K562 (cell line): ENCODE measurements around the gene IL1RAPL2. TPM values are rescaled to one million over a fixed set of nuclear protein-coding genes. Genes with fewer than 3 reads are reported as not detected.

Source experiments
- ATAC-seq: fragments of 200-7000 bp; cut with Tn5 transposase; 3 replicates; pipeline ENCODE4 v1.9.1; 2020; ENCODE audit warnings: moderate library complexity
- BruUV-seq: library from RNA; stranded (reverse); fragments of 400-500 nt; replicated peaks from 2 replicates; lab custom pipeline; 2021; lab: Mats Ljungman, UMichigan
- CTCF ChIA-PET: fragments of 300-600 bp; formaldehyde crosslinking; extraction: SDS; loops from one replicate; lab custom pipeline; 2021; ENCODE audit warnings: low intra/inter-chr PET ratio; lab: Yijun Ruan, JAX
- POLR2A ChIA-PET: fragments of 300-600, 350-650 bp; sonication (Branson Sonifier 250); formaldehyde crosslinking; extraction: SDS; loops from one replicate; lab custom pipeline; 2021; ENCODE audit warnings: antibody characterized with exemption, inconsistent platforms; lab: Yijun Ruan, JAX
- DNase-seq, 4 experiments: peaks; one replicate each; pipeline versions ENCODE4 v3.0.0 to v3.0.0-alpha.2; 2011 to 2018; ENCODE audit warnings: low spot score in 3 of 4, mixed read lengths in 3 of 4; ENCODE audit errors: extremely low read depth in 1 of 4
- FAIRE-seq: peaks from 2 replicates; lab custom pipeline; 2011; peaks lifted over from hg19 to GRCh38; lab: Jason Lieb, UNC
- H2AFZ ChIP-seq: 2 replicates; pipeline ENCODE4 v1.6.0; 2011; ENCODE audit warnings: low read depth, low read length, control low read depth, inconsistent platforms
- H3K27ac ChIP-seq: fragments of 200-600 bp; 3 replicates; pipeline ENCODE4 v1.8.0; 2011; ENCODE audit warnings: low read depth, mild to moderate bottlenecking, control low read depth, inconsistent platforms, low read length, moderate library complexity, mixed read lengths; ENCODE audit errors: extremely low read depth
- H3K27me3 ChIP-seq, 2 experiments: fragments of 300-600 bp in 1 of 2; 2 replicates in 1 of 2; 3 replicates in 1 of 2; pipeline versions ENCODE4 v1.6.0 to v1.8.0; 2011; ENCODE audit warnings: inconsistent platforms in 2 of 2, low read length in 2 of 2, mild to moderate bottlenecking in 1 of 2, mixed read lengths in 1 of 2, moderate library complexity in 1 of 2; ENCODE audit not compliant: control insufficient read depth in 2 of 2, insufficient read depth in 2 of 2
- H3K36me3 ChIP-seq: fragments of 300-600 bp; 3 replicates; pipeline ENCODE4 v1.8.0; 2011; ENCODE audit warnings: mild to moderate bottlenecking, low read length, inconsistent platforms; ENCODE audit not compliant: control insufficient read depth, insufficient read depth
- H3K4me1 ChIP-seq, 2 experiments: fragments of 200-600 bp in 1 of 2; replicated peaks in 1 of 2; 2 replicates in 1 of 2; 3 replicates in 1 of 2; pipeline versions ENCODE4 v1.5.1 to v1.8.0; 2011; ENCODE audit warnings: inconsistent platforms in 2 of 2, low read length in 2 of 2, mild to moderate bottlenecking in 1 of 2, mixed read lengths in 1 of 2, moderate library complexity in 1 of 2; ENCODE audit not compliant: control insufficient read depth in 2 of 2, insufficient read depth in 2 of 2
- H3K4me2 ChIP-seq: 2 replicates; pipeline ENCODE4 v1.6.1; 2011; ENCODE audit warnings: low read length, control low read depth, inconsistent platforms, mixed read lengths; ENCODE audit not compliant: insufficient read depth
- H3K4me3 ChIP-seq: fragments of 200-600 bp; sonication (generic), shearing (Covaris generic); 2 replicates; pipeline ENCODE4 v1.5.1; 2016; ENCODE audit warnings: control low read depth, inconsistent platforms
- H3K79me2 ChIP-seq: fragments of 200-600 bp; 3 replicates; pipeline ENCODE4 v1.8.0; 2011; ENCODE audit warnings: low read length, inconsistent platforms; ENCODE audit not compliant: control insufficient read depth, insufficient read depth
- H3K9ac ChIP-seq, 2 experiments: 2 replicates each; pipeline versions ENCODE4 v1.6.0 to v1.6.1; 2011; ENCODE audit warnings: low read depth in 2 of 2, low read length in 2 of 2, control low read depth in 1 of 2, inconsistent platforms in 1 of 2, mild to moderate bottlenecking in 1 of 2, mixed read lengths in 1 of 2; ENCODE audit not compliant: insufficient read depth in 1 of 2
- H3K9me1 ChIP-seq: one replicate; pipeline ENCODE4 v1.6.0; 2011; ENCODE audit warnings: inconsistent platforms, mild to moderate bottlenecking, low read length, moderate library complexity; ENCODE audit not compliant: control insufficient read depth, insufficient read depth
- H3K9me3 ChIP-seq: replicated peaks from 2 replicates; pipeline ENCODE4 v1.5.1; 2011; ENCODE audit warnings: low read depth, low read length, inconsistent platforms; ENCODE audit not compliant: control insufficient read depth, insufficient read depth
- H4K20me1 ChIP-seq: replicated peaks from 2 replicates; pipeline ENCODE4 v1.6.1; 2011; ENCODE audit warnings: low read length, inconsistent platforms, mixed read lengths; ENCODE audit not compliant: control insufficient read depth, insufficient read depth
- C11orf30 ChIP-seq: fragments of 450-650 bp; IDR thresholded peaks from 2 replicates; pipeline ENCODE4 v1.6.1; 2016; ENCODE audit warnings: low read depth, mild to moderate bottlenecking
- CBX1 ChIP-seq: sonication (generic); IDR thresholded peaks from 2 replicates; pipeline ENCODE4 v1.6.1; 2016; ENCODE audit warnings: antibody characterized with exemption, low read depth, mild to moderate bottlenecking
- CXXC5 ChIP-seq: fragments of 250-450 bp; sonication (Bioruptor Pico); IDR thresholded peaks from 2 replicates; pipeline ENCODE4 v1.8.0; 2022; ENCODE audit warnings: inconsistent platforms, mild to moderate bottlenecking, moderate library complexity
- ESRRB ChIP-seq: fragments of 250-450 bp; sonication (Bioruptor Pico); IDR thresholded peaks from 2 replicates; pipeline ENCODE4 v1.5.0; 2020; ENCODE audit warnings: mild to moderate bottlenecking, moderate library complexity, borderline replicate concordance
- NELFE ChIP-seq: IDR thresholded peaks from 2 replicates; pipeline ENCODE4 v1.6.1; 2011; ENCODE audit warnings: mild to moderate bottlenecking; ENCODE audit not compliant: insufficient read depth, insufficient read length
- POLR2AphosphoS5 ChIP-seq: IDR thresholded peaks from 2 replicates; pipeline ENCODE4 v1.6.1; 2011; ENCODE audit warnings: mild to moderate bottlenecking, low read depth, low read length, moderate library complexity; ENCODE audit not compliant: control insufficient read depth, insufficient read depth
- RBM14 ChIP-seq: fragments of 200-400 bp; formaldehyde crosslinking; IDR thresholded peaks from 2 replicates; pipeline ENCODE4 v1.6.1; 2018; ENCODE audit warnings: low read depth, mild to moderate bottlenecking, low read length, moderate library complexity, borderline replicate concordance; ENCODE audit not compliant: insufficient read depth
- RUNX1 ChIP-seq: sonication (generic); IDR thresholded peaks from 2 replicates; pipeline ENCODE4 v1.6.1; 2016; ENCODE audit warnings: antibody characterized with exemption, low read depth
- ZFPM2 ChIP-seq: fragments of 250-450 bp; sonication (Bioruptor Pico); IDR thresholded peaks from 2 replicates; pipeline ENCODE4 v1.5.1; 2022; ENCODE audit warnings: mild to moderate bottlenecking
- ZKSCAN3 ChIP-seq: fragments of 250-450 bp; sonication (Bioruptor Pico); IDR thresholded peaks from 2 replicates; pipeline ENCODE4 v1.4.0; 2020
- WGBS: fragments of 100-300 bp; shearing (Covaris generic); methylation state at CpG from one replicate; pipeline ENCODE4 v1.1.6; 2016; ENCODE audit warnings: low coverage, mixed read lengths; ENCODE audit not compliant: insufficient coverage; ENCODE audit errors: missing lambda C conversion rate; 5-methylcytosine and 5-hydroxymethylcytosine counted together
- in situ Hi-C: fragments of 300-500 bp; cut with MboI; formaldehyde crosslinking; loops from 4 replicates; pipeline ENCODE4 v1.15.0; 2018; ENCODE audit warnings: inconsistent platforms, mixed read lengths
- intact Hi-C: fragments of 100-400 bp; cut with micrococcal nuclease; formaldehyde crosslinking; loops from 2 replicates; pipeline ENCODE4 v1.14.2; 2022
- polyA plus RNA-seq, 8 experiments: library from polyadenylated mRNA; depleted of rRNA in 4 of 8; stranded (reverse) in 5 of 8; unstranded in 3 of 8; fragments of >200 nt; fragmentation: Nextera tagmentation in 2 of 8; fragmentation: Illumina TruSeq in 1 of 8; extraction: Ambion mirVana in 2 of 8; extraction: Trizol in 1 of 8; gene quantifications; 2 replicates each; pipeline versions ENCODE4 v1.2.1 to v1.2.3, GENCODE V29; 2011 to 2014; ENCODE audit warnings: inconsistent platforms in 1 of 8, missing spikeins in 1 of 8
- total RNA-seq, 7 experiments: library from RNA; depleted of rRNA in 6 of 7; stranded (reverse); fragments of >200 nt in 6 of 7; fragmentation: Illumina TruSeq in 2 of 7; extraction: Trizol in 2 of 7; gene quantifications; 2 replicates each; pipeline versions ENCODE4 v1.2.1 to v1.2.3, GENCODE V29; 2011 to 2021; ENCODE audit warnings: low replicate concordance in 1 of 7
- TF ChIP-seq, protein P1 (sequence below): fragments of 450-650 bp; formaldehyde crosslinking; IDR thresholded peaks from 2 replicates; pipeline ENCODE4 v1.4.0; 2022; ENCODE audit warnings: mild to moderate bottlenecking, moderate library complexity
- TF ChIP-seq, protein P2 (sequence below), 2 experiments: IDR thresholded peaks; 2 replicates each; pipeline ENCODE4 v1.6.1; 2011; ENCODE audit warnings: borderline replicate concordance in 1 of 2, control low read depth in 1 of 2, low read depth in 1 of 2, low read length in 1 of 2, mild to moderate bottlenecking in 1 of 2, mixed read lengths in 1 of 2, moderate library complexity in 1 of 2; ENCODE audit not compliant: insufficient read depth in 1 of 2, insufficient read length in 1 of 2, poor library complexity in 1 of 2, severe bottlenecking in 1 of 2; ENCODE audit errors: extremely low read depth in 1 of 2
- TF ChIP-seq, protein P3 (sequence below): fragments of 200-800 bp; sonication (Bioruptor generic); IDR thresholded peaks from 2 replicates; pipeline ENCODE4 v1.6.1; 2017; ENCODE audit warnings: missing genetic modification characterization, missing compliant biosample characterization

The IL1RAPL2 gene
- total and polyA plus RNA-seq, 9 of the 15 experiments (the other 6 are each of a cell fraction or from before 2014, with no cell fraction given), result not detected

DNA sequence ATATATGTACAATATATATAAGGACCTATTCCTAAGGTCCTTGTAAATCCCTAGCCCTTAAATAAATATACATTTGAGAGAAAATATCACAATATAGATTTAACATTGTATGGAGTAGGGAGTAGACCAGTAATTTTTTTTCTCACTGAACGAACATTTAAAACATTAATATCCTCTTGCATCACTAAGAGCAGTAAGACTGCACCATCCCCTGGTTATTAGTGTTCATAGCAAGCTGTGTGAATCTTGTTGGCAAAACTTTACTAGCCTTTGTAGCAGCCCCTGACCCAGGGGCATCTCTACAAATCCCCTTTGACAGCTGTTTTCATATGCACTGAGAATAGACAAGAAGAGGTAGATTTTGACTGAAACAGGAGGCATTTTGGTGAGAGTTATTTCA lies 146.5 kb downstream of the IL1RAPL2 start:
- FAIRE-seq (no peak), DNase-seq (no peak), ATAC-seq (no peak)
- Histone ChIP-seq H3K4me3 (no peak overlapping the region), H3K9ac (no peak overlapping the region), H3K9me1 (no peaks in the 10 kb centered on the region), H3K27ac (no peak overlapping the region), H3K36me3 (no peaks in the 10 kb centered on the region), H3K4me1 (no peaks in the 10 kb centered on the region), H3K4me2 (no peak overlapping the region), H3K79me2 (no peaks in the 10 kb centered on the region), H3K9me3 (no peaks in the 10 kb centered on the region), H4K20me1 (no peaks in the 10 kb centered on the region), H2AFZ (no peak overlapping the region), H3K27me3 (no peaks in the 10 kb centered on the region)
- no CpG with 5 or more reads among the region's 1 CpG for WGBS
- BruUV-seq, result no TSS peak
- POLR2A ChIA-PET, result no interaction called here
- in situ Hi-C loops (no loop called here), intact Hi-C loops (no loop called here)
- TF ChIP-seq ESRRB (CRISPR knock-in tag), result no peak
- CTCF ChIA-PET, result no interaction called here

DNA sequence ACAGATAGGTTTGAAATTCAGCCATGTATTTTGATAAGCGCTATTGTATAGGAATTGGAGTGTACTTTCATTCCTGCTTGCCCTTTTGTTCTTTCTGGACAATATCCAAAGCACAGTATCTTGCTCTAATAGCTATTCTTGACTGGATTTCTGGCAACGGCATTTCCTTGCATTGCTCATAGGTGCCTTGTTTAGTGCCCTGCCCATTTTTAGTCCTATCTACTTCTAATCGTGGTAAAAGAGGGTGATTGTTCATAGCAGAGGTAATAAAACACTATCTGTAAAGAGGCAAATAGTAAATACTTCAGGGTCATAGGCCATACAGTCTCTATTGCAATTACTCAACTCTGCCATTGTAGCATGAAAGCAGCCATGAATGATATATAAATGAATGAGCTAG lies 155.9 kb downstream of the IL1RAPL2 start:
- Histone ChIP-seq H3K27me3 (no peaks in the 10 kb centered on the region), H3K27ac (no peak overlapping the region), H3K79me2 (no peaks in the 10 kb centered on the region), H3K4me1 (no peaks in the 10 kb centered on the region), H4K20me1 (no peaks in the 10 kb centered on the region), H3K9me3 (no peaks in the 10 kb centered on the region), H3K9ac (no peak overlapping the region), H3K9me1 (no peaks in the 10 kb centered on the region), H2AFZ (no peak overlapping the region), H3K4me2 (no peak overlapping the region), H3K36me3 (no peaks in the 10 kb centered on the region), H3K4me3 (no peak overlapping the region)
- in situ Hi-C loops (no loop called here), intact Hi-C loops (no loop called here)
- ChIA-PET POLR2A (no interaction called here), CTCF (no interaction called here)
- BruUV-seq, result no TSS peak
- no peak for ATAC-seq
- no peak for FAIRE-seq
- WGBS, result 0% methylated on average over 3 of the region's 3 CpGs
- no peak for DNase-seq
- TF ChIP-seq CXXC5 (CRISPR knock-in tag), result no peak
- TF ChIP-seq, protein P1, sequence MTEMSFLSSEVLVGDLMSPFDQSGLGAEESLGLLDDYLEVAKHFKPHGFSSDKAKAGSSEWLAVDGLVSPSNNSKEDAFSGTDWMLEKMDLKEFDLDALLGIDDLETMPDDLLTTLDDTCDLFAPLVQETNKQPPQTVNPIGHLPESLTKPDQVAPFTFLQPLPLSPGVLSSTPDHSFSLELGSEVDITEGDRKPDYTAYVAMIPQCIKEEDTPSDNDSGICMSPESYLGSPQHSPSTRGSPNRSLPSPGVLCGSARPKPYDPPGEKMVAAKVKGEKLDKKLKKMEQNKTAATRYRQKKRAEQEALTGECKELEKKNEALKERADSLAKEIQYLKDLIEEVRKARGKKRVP, result no peak
- TF ChIP-seq, protein P2, sequence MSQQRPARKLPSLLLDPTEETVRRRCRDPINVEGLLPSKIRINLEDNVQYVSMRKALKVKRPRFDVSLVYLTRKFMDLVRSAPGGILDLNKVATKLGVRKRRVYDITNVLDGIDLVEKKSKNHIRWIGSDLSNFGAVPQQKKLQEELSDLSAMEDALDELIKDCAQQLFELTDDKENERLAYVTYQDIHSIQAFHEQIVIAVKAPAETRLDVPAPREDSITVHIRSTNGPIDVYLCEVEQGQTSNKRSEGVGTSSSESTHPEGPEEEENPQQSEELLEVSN (IDR thresholded peaks at IDR 0.05; ENCODE audit: borderline replicate concordance in 1 of 2, extremely low read depth in 1 of 2, insufficient read depth in 1 of 2, insufficient read length in 1 of 2, low read depth in 1 of 2, low read length in 1 of 2, poor library complexity in 1 of 2, severe bottlenecking in 1 of 2), result no peak
- no peak for TF ChIP-seq ZKSCAN3
- TF ChIP-seq RUNX1, result no peak
- TF ChIP-seq CBX1, result no peak
- no peak for TF ChIP-seq RBM14
- no peak for TF ChIP-seq POLR2AphosphoS5
- no peak for TF ChIP-seq NELFE
- TF ChIP-seq C11orf30, result no peak
- TF ChIP-seq, protein P3, sequence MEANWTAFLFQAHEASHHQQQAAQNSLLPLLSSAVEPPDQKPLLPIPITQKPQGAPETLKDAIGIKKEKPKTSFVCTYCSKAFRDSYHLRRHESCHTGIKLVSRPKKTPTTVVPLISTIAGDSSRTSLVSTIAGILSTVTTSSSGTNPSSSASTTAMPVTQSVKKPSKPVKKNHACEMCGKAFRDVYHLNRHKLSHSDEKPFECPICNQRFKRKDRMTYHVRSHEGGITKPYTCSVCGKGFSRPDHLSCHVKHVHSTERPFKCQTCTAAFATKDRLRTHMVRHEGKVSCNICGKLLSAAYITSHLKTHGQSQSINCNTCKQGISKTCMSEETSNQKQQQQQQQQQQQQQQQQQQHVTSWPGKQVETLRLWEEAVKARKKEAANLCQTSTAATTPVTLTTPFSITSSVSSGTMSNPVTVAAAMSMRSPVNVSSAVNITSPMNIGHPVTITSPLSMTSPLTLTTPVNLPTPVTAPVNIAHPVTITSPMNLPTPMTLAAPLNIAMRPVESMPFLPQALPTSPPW, result no peak
- no peak for TF ChIP-seq ZFPM2
